Nephron progenitor cell (in vitro differentiated cells): ENCODE results near the gene ATP5F1D.

ENCODE experiments used
- DNase-seq: peaks from one replicate; pipeline ENCODE4 v3.0.0; 2021
- H3K27ac Mint-ChIP-seq: 2 replicates; pipeline ENCODE4 v1.8.0; 2021; ENCODE audit warnings: mild to moderate bottlenecking, moderate library complexity, mixed read lengths
- H3K27me3 Mint-ChIP-seq: 2 replicates; pipeline ENCODE4 v1.8.0; 2021; ENCODE audit warnings: mild to moderate bottlenecking, low read depth, mixed read lengths; ENCODE audit not compliant: poor library complexity
- H3K36me3 Mint-ChIP-seq: 2 replicates; pipeline ENCODE4 v1.8.0; 2021; ENCODE audit warnings: low read depth, mixed read lengths
- H3K4me1 Mint-ChIP-seq: 2 replicates; pipeline ENCODE4 v1.8.0; 2021; ENCODE audit warnings: mixed read lengths
- H3K4me3 Mint-ChIP-seq: 2 replicates; pipeline ENCODE4 v1.8.0; 2021; ENCODE audit warnings: mild to moderate bottlenecking, moderate library complexity, mixed read lengths
- H3K9me3 Mint-ChIP-seq: 2 replicates; pipeline ENCODE4 v1.8.0; 2021; ENCODE audit warnings: mild to moderate bottlenecking, moderate library complexity, mixed read lengths
- CTCF ChIP-seq: fragments of 200-600 bp; sonication (generic); IDR thresholded peaks from 2 replicates; pipeline ENCODE4 v1.5.0; 2021; ENCODE audit warnings: antibody characterized with exemption

Gene ATP5F1D

DNA sequence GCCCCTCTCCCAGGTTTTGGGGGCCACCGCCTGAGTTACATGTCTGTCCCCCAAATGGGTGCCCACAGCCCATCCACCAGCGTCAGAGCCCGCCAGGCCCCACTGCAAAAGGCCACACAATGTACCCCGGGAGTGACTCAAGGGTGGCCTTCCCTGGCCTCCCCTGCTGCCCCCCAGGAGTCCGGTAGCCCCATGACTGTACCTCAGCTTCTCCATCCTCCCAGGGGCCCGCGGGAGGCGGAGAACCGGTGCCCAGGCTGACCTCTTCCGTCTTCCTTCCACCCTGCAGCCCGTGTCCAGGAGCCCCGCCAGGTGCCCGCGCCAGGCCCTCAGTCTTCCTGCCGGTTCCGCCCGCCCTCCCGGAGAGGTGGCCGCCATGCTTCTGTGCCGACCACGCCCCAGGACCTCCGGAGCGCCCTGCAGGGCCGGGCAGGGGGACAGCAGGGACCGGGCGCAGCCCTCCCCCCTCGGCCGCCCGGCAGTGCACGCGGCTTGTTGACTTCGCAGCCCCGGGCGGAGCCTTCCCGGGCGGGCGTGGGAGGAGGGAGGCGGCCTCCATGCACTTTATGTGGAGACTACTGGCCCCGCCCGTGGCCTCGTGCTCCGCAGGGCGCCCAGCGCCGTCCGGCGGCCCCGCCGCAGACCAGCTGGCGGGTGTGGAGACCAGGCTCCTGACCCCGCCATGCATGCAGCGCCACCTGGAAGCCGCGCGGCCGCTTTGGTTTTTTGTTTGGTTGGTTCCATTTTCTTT lies 14.1 kb upstream of the ATP5F1D start:
- DNase-seq, result no peak
- Mint-ChIP-seq H3K36me3 (peaks cover 5% of the 10 kb centered on the region), H3K27me3 (no peaks in the 10 kb centered on the region), H3K9me3 (no peaks in the 10 kb centered on the region), H3K4me1 (peaks cover 13% of the 10 kb centered on the region), H3K4me3 (no peak overlapping the region), H3K27ac (no peak overlapping the region)
- TF ChIP-seq CTCF, result no peak

GRCh38 chr19:1228161-1228957 lies 13.2 kb upstream of the ATP5F1D start:
- Mint-ChIP-seq H3K9me3 (no peaks in the 10 kb centered on the region), H3K27me3 (no peaks in the 10 kb centered on the region), H3K36me3 (peaks cover 5% of the 10 kb centered on the region), H3K27ac (no peak overlapping the region), H3K4me1 (peaks cover 15% of the 10 kb centered on the region), H3K4me3 (no peak overlapping the region)
- no peak for TF ChIP-seq CTCF
- no peak for DNase-seq

GRCh38 chr19:1229056-1229923 lies 12.3 kb upstream of the ATP5F1D start:
- Mint-ChIP-seq H3K4me3 (no peak overlapping the region), H3K27me3 (no peaks in the 10 kb centered on the region), H3K9me3 (no peaks in the 10 kb centered on the region), H3K27ac (no peak overlapping the region), H3K36me3 (peaks cover 5% of the 10 kb centered on the region), H3K4me1 (peaks cover 15% of the 10 kb centered on the region)
- DNase-seq, result no peak
- no peak for TF ChIP-seq CTCF

DNA sequence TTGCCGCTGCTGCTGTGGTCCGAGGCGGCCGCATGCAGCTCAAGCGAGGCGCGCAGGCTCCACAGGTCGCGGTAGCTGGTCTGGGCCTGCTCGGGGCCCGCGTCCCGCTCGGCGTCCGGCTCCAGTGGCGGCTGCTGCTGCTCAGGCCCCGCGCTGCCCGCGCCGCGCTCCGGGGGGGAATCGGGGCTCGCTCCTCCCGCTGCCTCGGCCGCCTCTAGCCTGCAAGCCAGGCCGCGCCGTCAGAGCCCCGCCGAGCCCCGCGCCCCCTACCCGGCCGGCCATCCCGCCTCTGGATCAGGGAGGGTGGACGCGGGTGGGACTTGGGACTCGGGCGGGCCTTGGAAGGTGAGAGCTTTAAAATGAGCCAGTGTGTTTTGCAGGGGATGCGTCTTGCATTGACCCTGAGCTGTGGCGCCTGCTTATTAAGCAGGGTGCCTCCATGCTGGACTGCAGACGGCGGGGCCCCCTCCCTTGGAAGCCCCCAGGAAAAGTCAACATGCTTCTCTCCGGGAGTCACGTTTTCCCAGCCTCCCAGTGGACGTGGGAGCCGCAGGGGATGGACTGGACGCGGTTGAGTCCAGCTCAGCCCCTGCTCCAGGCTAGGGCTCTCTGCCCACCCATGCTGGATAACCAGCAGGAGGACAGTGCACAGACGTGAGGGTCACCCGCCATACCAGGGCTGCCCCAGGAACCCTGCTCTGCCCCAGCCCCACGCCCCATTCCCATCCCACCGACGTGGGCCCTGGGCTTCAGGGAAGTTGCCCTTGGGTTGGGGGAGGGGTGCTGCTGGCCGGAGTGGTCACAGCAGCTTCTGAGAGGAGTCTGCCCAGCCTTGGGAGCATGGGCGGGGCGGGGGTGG lies 11.4 kb upstream of the ATP5F1D start:
- DNase-seq, result no peak
- no peak overlapping the region for H3K4me3 Mint-ChIP-seq
- no peaks in the 10 kb centered on the region for H3K27me3 Mint-ChIP-seq
- no peaks in the 10 kb centered on the region for H3K9me3 Mint-ChIP-seq
- H3K4me1 Mint-ChIP-seq, result peaks cover 15% of the 10 kb centered on the region
- no peak for TF ChIP-seq CTCF
- peaks cover 5% of the 10 kb centered on the region for H3K36me3 Mint-ChIP-seq
- no peak overlapping the region for H3K27ac Mint-ChIP-seq

GRCh38 chr19:1230783-1231489 lies 10.6 kb upstream of the ATP5F1D start:
- H3K36me3 Mint-ChIP-seq, result peaks cover 5% of the 10 kb centered on the region
- no peak for TF ChIP-seq CTCF
- H3K27ac Mint-ChIP-seq, result no peak overlapping the region
- DNase-seq, result no peak
- H3K4me3 Mint-ChIP-seq, result no peak overlapping the region
- H3K9me3 Mint-ChIP-seq, result no peaks in the 10 kb centered on the region
- H3K4me1 Mint-ChIP-seq, result peaks cover 15% of the 10 kb centered on the region
- H3K27me3 Mint-ChIP-seq, result no peaks in the 10 kb centered on the region
